Activated CD4-positive, alpha-beta memory T cell treated with anti-CD3 and anti-CD28 coated beads for 36 hours (primary cell): ENCODE measurements around the gene HSPB1. TPM values are rescaled to one million over a fixed set of nuclear protein-coding genes. Genes with fewer than 3 reads are reported as not detected.
"Not testable (repeated sequence)": the region's sequence is repeated elsewhere in the genome, so short reads cannot be mapped to it uniquely, and the experiment has no call there.

Experiments
- CTCF ChIA-PET: fragments of 350-600 bp; sonication (Branson Sonifier 250); formaldehyde crosslinking; loops from one replicate; lab custom pipeline; 2021; ENCODE audit warnings: antibody characterized with exemption, inconsistent platforms; lab: Charles Lee
- POLR2A ChIA-PET: fragments of 350-600 bp; sonication (Branson Sonifier 250); formaldehyde crosslinking; loops from one replicate; lab custom pipeline; 2021; ENCODE audit warnings: antibody characterized with exemption; lab: Charles Lee
- DNase-seq: peaks from one replicate; pipeline ENCODE4 v3.0.0-alpha.2; 2020
- H3K27ac Mint-ChIP-seq: one replicate; pipeline ENCODE4 v1.8.0; 2021; ENCODE audit warnings: mixed read lengths
- H3K27me3 Mint-ChIP-seq: one replicate; pipeline ENCODE4 v1.8.0; 2021; ENCODE audit warnings: mixed read lengths
- H3K36me3 Mint-ChIP-seq: one replicate; pipeline ENCODE4 v1.8.0; 2021; ENCODE audit warnings: mixed read lengths
- H3K4me1 Mint-ChIP-seq: one replicate; pipeline ENCODE4 v1.8.0; 2021; ENCODE audit warnings: low read depth, mixed read lengths
- H3K4me3 Mint-ChIP-seq: one replicate; pipeline ENCODE4 v1.8.0; 2021; ENCODE audit warnings: mild to moderate bottlenecking, mixed read lengths
- H3K9me3 Mint-ChIP-seq: one replicate; pipeline ENCODE4 v1.8.0; 2021; ENCODE audit warnings: mixed read lengths
- intact Hi-C: fragments of 100-400 bp; cut with micrococcal nuclease; formaldehyde crosslinking; loops from one replicate; pipeline ENCODE4 v1.15.1; 2023
- total RNA-seq, 2 experiments: library from RNA; stranded (reverse); gene quantifications; one replicate each; pipeline ENCODE4 v1.2.3, GENCODE V29; 2021

Gene HSPB1
- total RNA-seq, 2 experiments from 2014 or later = 119 to 127 TPM

GRCh38 chr7:76267894-76268183 is 34.6 kb upstream of the HSPB1 start:
- Mint-ChIP-seq H3K36me3 (no peaks in the 10 kb centered on the region), H3K27ac (no peak overlapping the region), H3K4me3 (no peak overlapping the region), H3K4me1 (peaks cover 6% of the 10 kb centered on the region), H3K9me3 (no peaks in the 10 kb centered on the region), H3K27me3 (peaks cover 22% of the 10 kb centered on the region)
- ChIA-PET POLR2A (no interaction called here), CTCF (no interaction called here)
- no peak for DNase-seq
- intact Hi-C loops = no loop called here

GRCh38 chr7:76268376-76268775 is 34.1 kb upstream of the HSPB1 start:
- intact Hi-C loops = no loop called here
- ChIA-PET POLR2A (no interaction called here), CTCF (no interaction called here)

DNA sequence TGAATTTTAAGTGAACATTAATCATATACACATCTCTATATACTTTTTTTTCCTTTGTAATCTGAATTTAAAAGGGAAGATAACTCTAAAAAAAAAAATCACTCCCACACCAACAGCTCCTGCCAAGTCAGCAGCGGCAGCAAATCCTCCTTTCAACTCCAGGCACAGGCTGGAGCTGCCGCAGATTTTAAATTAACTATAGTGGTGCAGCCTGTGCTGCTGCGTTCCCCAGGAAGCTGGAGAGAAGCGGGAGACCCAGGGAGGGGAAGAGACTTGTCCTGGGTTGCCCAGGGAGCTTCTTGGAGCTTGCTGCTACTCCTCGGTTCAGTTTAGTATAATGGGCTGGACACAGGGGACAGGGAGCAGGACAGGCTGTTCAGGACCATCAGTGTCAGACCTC is 32.6 kb upstream of the HSPB1 start:
- ChIA-PET POLR2A (interaction anchor here (0.6 kb wide), 1 partner anchor 173 kb away, joined by 3 read pairs; no protein-coding TSS in a partner anchor), CTCF (interaction anchor here (1.1 kb wide), 1 partner anchor 8 kb away, joined by 3 read pairs; no protein-coding TSS in a partner anchor)
- no peak for DNase-seq
- intact Hi-C loops = no loop called here
- Mint-ChIP-seq H3K9me3 (no peaks in the 10 kb centered on the region), H3K4me1 (peaks cover 13% of the 10 kb centered on the region), H3K27me3 (peaks cover 30% of the 10 kb centered on the region), H3K36me3 (no peaks in the 10 kb centered on the region), H3K27ac (no peak overlapping the region), H3K4me3 (no peak overlapping the region)

More at GRCh38 chr7:76268376-76268775, 34.1 kb upstream of the HSPB1 start:
- no peak for DNase-seq
- Mint-ChIP-seq H3K9me3 (no peaks in the 10 kb centered on the region), H3K36me3 (no peaks in the 10 kb centered on the region), H3K27ac (no peak overlapping the region), H3K4me3 (no peak overlapping the region), H3K4me1 (peaks cover 9% of the 10 kb centered on the region), H3K27me3 (peaks cover 22% of the 10 kb centered on the region)

GRCh38 chr7:76271384-76271783 is 31.1 kb upstream of the HSPB1 start:
- DNase-seq, H3K9me3 Mint-ChIP-seq, POLR2A ChIA-PET, H3K27ac Mint-ChIP-seq, intact Hi-C loops, H3K36me3 Mint-ChIP-seq, H3K4me3 Mint-ChIP-seq: not testable (repeated sequence)
- peaks cover 13% of the 10 kb centered on the region for H3K4me1 Mint-ChIP-seq
- peaks cover 34% of the 10 kb centered on the region for H3K27me3 Mint-ChIP-seq
- CTCF ChIA-PET = interaction anchor here (0.6 to 1.5 kb wide), 2 partner anchors 10 to 89 kb away, joined by 3 to 4 read pairs; no protein-coding TSS in a partner anchor

DNA sequence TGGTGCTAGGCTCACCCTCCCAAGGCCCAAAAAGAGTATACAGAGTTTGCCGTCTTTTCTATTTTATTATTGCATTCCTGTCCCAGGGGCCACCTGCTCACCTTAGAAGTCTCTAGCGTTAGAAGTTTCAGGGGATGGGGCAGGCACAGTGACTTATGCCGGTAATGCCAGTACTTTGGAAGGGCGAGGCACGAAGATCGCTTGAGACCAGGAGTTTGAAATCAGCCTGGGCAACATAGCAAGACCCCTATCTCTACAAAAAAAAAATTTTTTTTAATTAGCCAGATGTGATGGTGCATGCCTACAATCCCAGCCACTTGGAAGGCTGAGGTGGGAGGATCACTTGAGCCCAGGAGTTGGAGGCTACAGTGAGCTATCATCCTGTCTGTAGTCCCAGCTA is 30.3 kb upstream of the HSPB1 start:
- Mint-ChIP-seq H3K9me3 (no peaks in the 10 kb centered on the region), H3K27ac (no peak overlapping the region), H3K27me3 (peaks cover 32% of the 10 kb centered on the region), H3K4me1 (peaks cover 13% of the 10 kb centered on the region), H3K4me3 (no peak overlapping the region), H3K36me3 (no peaks in the 10 kb centered on the region)
- POLR2A ChIA-PET = no interaction called here
- DNase-seq = no peak
- CTCF ChIA-PET = interaction anchor here (1.5 kb wide), 1 partner anchor 10 kb away, joined by 3 read pairs; no protein-coding TSS in a partner anchor
- intact Hi-C loops = no loop called here

- POLR2A ChIA-PET = no interaction called here
- no peak for DNase-seq
- Mint-ChIP-seq H3K36me3 (no peaks in the 10 kb centered on the region), H3K27ac (no peak overlapping the region), H3K9me3 (no peaks in the 10 kb centered on the region), H3K27me3 (peaks cover 33% of the 10 kb centered on the region), H3K4me1 (peaks cover 12% of the 10 kb centered on the region), H3K4me3 (no peak overlapping the region)
- CTCF ChIA-PET = interaction anchor here (1.0 to 2.6 kb wide), 7 partner anchors 10 to 94 kb away, joined by 3 to 14 read pairs (median 4); no protein-coding TSS in a partner anchor
- intact Hi-C loops = no loop called here
Observed at GRCh38 chr7:76272851-76273497, 29.5 kb upstream of the HSPB1 start.

DNA sequence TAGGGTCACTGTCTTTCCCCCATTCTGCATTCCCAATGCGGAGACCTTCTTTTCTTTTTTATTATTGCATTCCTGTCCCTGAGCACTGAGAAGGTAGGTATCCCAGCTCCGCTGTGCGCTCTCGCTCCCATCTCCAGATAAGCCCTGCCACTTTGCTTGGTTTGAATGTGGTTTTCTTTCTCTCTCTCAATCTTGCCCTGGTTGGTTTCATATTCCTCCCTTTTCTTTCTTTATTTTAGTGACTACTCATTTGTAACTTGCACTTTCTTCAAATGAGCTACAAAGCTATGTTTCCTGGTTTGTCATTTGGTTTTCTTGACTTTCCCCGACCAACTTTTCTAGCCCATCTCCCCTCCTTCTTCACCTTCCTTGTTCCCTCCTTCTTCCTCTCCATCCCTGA is 29.0 kb upstream of the HSPB1 start:
- DNase-seq = no peak
- intact Hi-C loops = no loop called here
- H3K4me1 Mint-ChIP-seq = peaks cover 9% of the 10 kb centered on the region
- H3K4me3 Mint-ChIP-seq = no peak overlapping the region
- peaks cover 29% of the 10 kb centered on the region for H3K27me3 Mint-ChIP-seq
- ChIA-PET CTCF (interaction anchor here (1.0 to 2.6 kb wide), 6 partner anchors 11 to 95 kb away, joined by 3 to 14 read pairs (median 4); no protein-coding TSS in a partner anchor), POLR2A (no interaction called here)
- no peaks in the 10 kb centered on the region for H3K36me3 Mint-ChIP-seq
- no peaks in the 10 kb centered on the region for H3K9me3 Mint-ChIP-seq
- H3K27ac Mint-ChIP-seq = no peak overlapping the region

DNA sequence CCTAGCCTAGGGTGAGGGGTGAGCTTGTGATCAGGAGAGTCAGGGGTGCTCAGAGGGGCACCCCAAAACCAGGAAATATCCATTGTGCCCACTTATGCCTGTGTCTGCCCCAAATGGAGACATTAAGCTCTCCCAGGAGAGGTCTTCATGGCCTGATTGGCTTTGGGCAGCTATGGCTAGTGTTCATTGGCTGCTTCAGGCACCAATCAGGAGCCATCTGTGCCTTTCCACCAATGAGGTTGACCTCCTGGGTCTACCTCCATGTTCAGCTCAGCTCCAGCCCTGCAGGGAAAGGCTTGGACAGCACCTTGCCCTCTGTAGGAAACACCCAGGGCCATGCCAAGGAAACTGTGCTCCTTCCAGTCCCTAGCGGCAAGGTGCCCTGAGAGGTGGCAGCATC is 23.9 kb upstream of the HSPB1 start:
- Mint-ChIP-seq H3K27me3 (peaks cover 35% of the 10 kb centered on the region), H3K9me3 (no peaks in the 10 kb centered on the region), H3K36me3 (no peaks in the 10 kb centered on the region), H3K4me3 (no peak overlapping the region), H3K4me1 (peaks cover 9% of the 10 kb centered on the region), H3K27ac (no peak overlapping the region)
- ChIA-PET POLR2A (no interaction called here), CTCF (interaction anchor here (1.1 to 2.2 kb wide), 2 partner anchors 13 to 36 kb away, joined by 4 to 8 read pairs; no protein-coding TSS in a partner anchor)
- intact Hi-C loops = no loop called here
- no peak for DNase-seq

- no peak overlapping the region for H3K4me3 Mint-ChIP-seq
- DNase-seq = no peak
- peaks cover 37% of the 10 kb centered on the region for H3K27me3 Mint-ChIP-seq
- intact Hi-C loops = loop anchor here (5.0 kb wide), 1 partner anchor 37 kb away; no protein-coding TSS in a partner anchor
- ChIA-PET CTCF (no interaction called here), POLR2A (no interaction called here)
- H3K27ac Mint-ChIP-seq = no peak overlapping the region
- no peaks in the 10 kb centered on the region for H3K36me3 Mint-ChIP-seq
- H3K4me1 Mint-ChIP-seq = peaks cover 6% of the 10 kb centered on the region
- no peaks in the 10 kb centered on the region for H3K9me3 Mint-ChIP-seq
Observed at GRCh38 chr7:76280408-76280807, 22.1 kb upstream of the HSPB1 start.

GRCh38 chr7:76281006-76281705 is 21.3 kb upstream of the HSPB1 start:
- Mint-ChIP-seq H3K4me1 (peaks cover 6% of the 10 kb centered on the region), H3K27ac (no peak overlapping the region), H3K4me3 (peak overlapping the region; percentile 28), H3K27me3 (peaks cover 33% of the 10 kb centered on the region), H3K36me3 (no peaks in the 10 kb centered on the region), H3K9me3 (no peaks in the 10 kb centered on the region)
- ChIA-PET POLR2A (no interaction called here), CTCF (interaction anchor here (1.8 to 2.6 kb wide), 2 partner anchors 11 to 33 kb away, joined by 8 to 17 read pairs; no protein-coding TSS in a partner anchor)
- intact Hi-C loops = loop anchor here (5.0 kb wide), 1 partner anchor 36 kb away; no protein-coding TSS in a partner anchor
- DNase-seq = no peak

- Mint-ChIP-seq H3K27ac (no peak overlapping the region), H3K36me3 (no peaks in the 10 kb centered on the region), H3K9me3 (no peaks in the 10 kb centered on the region), H3K27me3 (peaks cover 31% of the 10 kb centered on the region), H3K4me3 (peak overlapping the region; percentile 46), H3K4me1 (peaks cover 6% of the 10 kb centered on the region)
- no peak for DNase-seq
- POLR2A ChIA-PET = no interaction called here
- intact Hi-C loops = loop anchor here (5.0 kb wide), 1 partner anchor 35 kb away; no protein-coding TSS in a partner anchor
- CTCF ChIA-PET = interaction anchor here (1.6 to 2.6 kb wide), 3 partner anchors 10 to 105 kb away, joined by 5 to 17 read pairs (median 8); no protein-coding TSS in a partner anchor
Observed at GRCh38 chr7:76281706-76282343, 20.6 kb upstream of the HSPB1 start.
